Suprapubic skin (tissue), 4 donors: ENCODE data around the gene TGFB2.

ENCODE experiments used
- POLR2A ChIP-seq, 2 donors: fragments of 450-650 bp; IDR thresholded peaks; one replicate each; pipeline ENCODE4 v1.6.1; 2017; ENCODE audit warnings: antibody characterized with exemption in 2 of 2, mild to moderate bottlenecking in 2 of 2, moderate library complexity in 2 of 2
- POLR2AphosphoS5 ChIP-seq, 3 donors: sonication (generic); formaldehyde crosslinking; IDR thresholded peaks; one replicate each; pipeline ENCODE4 v1.6.1; 2017; ENCODE audit warnings: antibody characterized with exemption in 3 of 3
- TF ChIP-seq, protein P1 (sequence below), 2 donors: fragments of 200-600 bp in 1 of 2; fragments of 450-650 bp in 1 of 2; sonication (generic) in 1 of 2; IDR thresholded peaks; one replicate each; pipeline ENCODE4 v1.5.1; 2016 to 2019; ENCODE audit warnings: antibody characterized with exemption in 2 of 2, mild to moderate bottlenecking in 1 of 2, moderate library complexity in 1 of 2

DNA sequence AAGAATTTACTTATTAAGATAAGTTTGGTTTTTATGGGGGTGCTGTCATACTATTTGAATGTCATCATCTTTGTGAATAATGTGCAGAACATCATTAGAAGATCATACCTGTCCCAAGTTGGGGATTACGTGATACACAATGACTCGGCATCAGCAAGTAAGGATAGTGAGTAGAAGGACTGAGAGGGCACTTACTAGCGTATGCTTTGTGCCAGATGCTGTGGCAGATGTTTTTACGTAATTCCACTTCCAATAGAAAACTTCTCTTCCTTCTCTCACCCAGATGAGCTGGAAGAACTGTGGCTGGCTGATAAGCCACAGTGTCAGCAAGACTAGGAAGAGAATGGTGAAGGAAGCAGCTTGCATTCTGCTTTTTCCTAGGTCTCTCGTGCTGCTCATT is 28.1 kb upstream of the TGFB2 start:
- TF ChIP-seq POLR2A (IDR thresholded peaks at IDR 0.05) (no peak), POLR2AphosphoS5 (IDR thresholded peaks at IDR 0.05) (no peak)
- TF ChIP-seq, protein P1, sequence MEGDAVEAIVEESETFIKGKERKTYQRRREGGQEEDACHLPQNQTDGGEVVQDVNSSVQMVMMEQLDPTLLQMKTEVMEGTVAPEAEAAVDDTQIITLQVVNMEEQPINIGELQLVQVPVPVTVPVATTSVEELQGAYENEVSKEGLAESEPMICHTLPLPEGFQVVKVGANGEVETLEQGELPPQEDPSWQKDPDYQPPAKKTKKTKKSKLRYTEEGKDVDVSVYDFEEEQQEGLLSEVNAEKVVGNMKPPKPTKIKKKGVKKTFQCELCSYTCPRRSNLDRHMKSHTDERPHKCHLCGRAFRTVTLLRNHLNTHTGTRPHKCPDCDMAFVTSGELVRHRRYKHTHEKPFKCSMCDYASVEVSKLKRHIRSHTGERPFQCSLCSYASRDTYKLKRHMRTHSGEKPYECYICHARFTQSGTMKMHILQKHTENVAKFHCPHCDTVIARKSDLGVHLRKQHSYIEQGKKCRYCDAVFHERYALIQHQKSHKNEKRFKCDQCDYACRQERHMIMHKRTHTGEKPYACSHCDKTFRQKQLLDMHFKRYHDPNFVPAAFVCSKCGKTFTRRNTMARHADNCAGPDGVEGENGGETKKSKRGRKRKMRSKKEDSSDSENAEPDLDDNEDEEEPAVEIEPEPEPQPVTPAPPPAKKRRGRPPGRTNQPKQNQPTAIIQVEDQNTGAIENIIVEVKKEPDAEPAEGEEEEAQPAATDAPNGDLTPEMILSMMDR (IDR thresholded peaks at IDR 0.05), result no peak
